Gastroesophageal sphincter (tissue), 3 donors: ENCODE results near the gene PSMB11.

ENCODE experiments used
- CTCF ChIP-seq, 4 experiments: fragments of 200-600 bp in 2 of 4; fragments of 450-650 bp in 2 of 4; sonication (generic) in 1 of 4; IDR thresholded peaks; one replicate each; pipeline ENCODE4 v1.5.1; 2017 to 2019; ENCODE audit warnings: antibody characterized with exemption in 4 of 4, mild to moderate bottlenecking in 2 of 4, moderate library complexity in 2 of 4
- POLR2A ChIP-seq, 2 donors: fragments of 450-650 bp; IDR thresholded peaks; one replicate each; pipeline ENCODE4 v1.6.1; 2017; ENCODE audit warnings: antibody characterized with exemption in 2 of 2, mild to moderate bottlenecking in 2 of 2, moderate library complexity in 1 of 2
- POLR2AphosphoS5 ChIP-seq: sonication (generic); formaldehyde crosslinking; IDR thresholded peaks from one replicate; pipeline ENCODE4 v1.6.1; 2017; ENCODE audit warnings: antibody characterized with exemption

- no peak for TF ChIP-seq CTCF (IDR thresholded peaks at IDR 0.05)
- no peak for TF ChIP-seq POLR2AphosphoS5
- TF ChIP-seq POLR2A (IDR thresholded peaks at IDR 0.05): peak in 1 of 2 donors; percentile 13
Observed at GRCh38 chr14:23055621-23056144, 13.7 kb downstream of the PSMB11 start.
